ENCODE data around the gene TLE4. TPM values are rescaled to one million over a fixed set of nuclear protein-coding genes. Genes with fewer than 3 reads are reported as not detected.

TLE4 gene
- total RNA-seq, 1 donor from 2014 or later = 97.4 TPM

- Mint-ChIP-seq H3K9me3 (ENCODE audit: unreplicated experiment) (peaks cover 6% of the 10 kb centered on the region), H3K36me3 (ENCODE audit: unreplicated experiment) (no peaks in the 10 kb centered on the region), H3K27me3 (ENCODE audit: unreplicated experiment) (peaks cover 6% of the 10 kb centered on the region), H3K27ac (ENCODE audit: unreplicated experiment) (peak overlapping the region; percentile 80), H3K4me1 (ENCODE audit: low read depth, unreplicated experiment) (peaks cover 50% of the 10 kb centered on the region), H3K4me3 (ENCODE audit: unreplicated experiment) (peak overlapping the region; percentile 33)
- no peak for TF ChIP-seq CTCF (IDR thresholded peaks at IDR 0.05; ENCODE audit: partially characterized antibody, unreplicated experiment)
- DNase-seq = no peak
Measured at GRCh38 chr9:79661886-79662536, 90.2 kb downstream of the TLE4 start.

- DNase-seq = no peak
- Mint-ChIP-seq H3K9me3 (ENCODE audit: unreplicated experiment) (peaks cover 6% of the 10 kb centered on the region), H3K27me3 (ENCODE audit: unreplicated experiment) (peaks cover 6% of the 10 kb centered on the region), H3K4me1 (ENCODE audit: low read depth, unreplicated experiment) (peaks cover 53% of the 10 kb centered on the region), H3K4me3 (ENCODE audit: unreplicated experiment) (peak overlapping the region; percentile 5), H3K36me3 (ENCODE audit: unreplicated experiment) (no peaks in the 10 kb centered on the region), H3K27ac (ENCODE audit: unreplicated experiment) (peak overlapping the region; percentile 80)
- TF ChIP-seq CTCF (IDR thresholded peaks at IDR 0.05; ENCODE audit: partially characterized antibody, unreplicated experiment) = no peak
Measured at GRCh38 chr9:79662537-79662956, 90.8 kb downstream of the TLE4 start.

- no peak for DNase-seq
- H3K27ac Mint-ChIP-seq (ENCODE audit: unreplicated experiment) = peak overlapping the region; percentile 76
- H3K4me3 Mint-ChIP-seq (ENCODE audit: unreplicated experiment) = peak overlapping the region; percentile 56
- H3K36me3 Mint-ChIP-seq (ENCODE audit: unreplicated experiment) = no peaks in the 10 kb centered on the region
- TF ChIP-seq CTCF (IDR thresholded peaks at IDR 0.05; ENCODE audit: partially characterized antibody, unreplicated experiment) = no peak
- peaks cover 6% of the 10 kb centered on the region for H3K27me3 Mint-ChIP-seq (ENCODE audit: unreplicated experiment)
- peaks cover 60% of the 10 kb centered on the region for H3K4me1 Mint-ChIP-seq (ENCODE audit: low read depth, unreplicated experiment)
- H3K9me3 Mint-ChIP-seq (ENCODE audit: unreplicated experiment) = peaks cover 6% of the 10 kb centered on the region
Measured at GRCh38 chr9:79663300-79663699, 91.5 kb downstream of the TLE4 start.

GRCh38 chr9:79663878-79664277 is 92.1 kb downstream of the TLE4 start:
- H3K27ac Mint-ChIP-seq (ENCODE audit: unreplicated experiment) = peak overlapping the region; percentile 88
- H3K4me1 Mint-ChIP-seq (ENCODE audit: low read depth, unreplicated experiment) = peaks cover 62% of the 10 kb centered on the region
- peaks cover 6% of the 10 kb centered on the region for H3K9me3 Mint-ChIP-seq (ENCODE audit: unreplicated experiment)
- peaks cover 6% of the 10 kb centered on the region for H3K27me3 Mint-ChIP-seq (ENCODE audit: unreplicated experiment)
- DNase-seq = peak; percentile 68
- peak overlapping the region; percentile 77 for H3K4me3 Mint-ChIP-seq (ENCODE audit: unreplicated experiment)
- no peaks in the 10 kb centered on the region for H3K36me3 Mint-ChIP-seq (ENCODE audit: unreplicated experiment)
- TF ChIP-seq CTCF (IDR thresholded peaks at IDR 0.05; ENCODE audit: partially characterized antibody, unreplicated experiment) = no peak

GRCh38 chr9:79664375-79664831 is 92.6 kb downstream of the TLE4 start:
- no peak for TF ChIP-seq CTCF (IDR thresholded peaks at IDR 0.05; ENCODE audit: partially characterized antibody, unreplicated experiment)
- Mint-ChIP-seq H3K9me3 (ENCODE audit: unreplicated experiment) (peaks cover 6% of the 10 kb centered on the region), H3K4me1 (ENCODE audit: low read depth, unreplicated experiment) (peaks cover 66% of the 10 kb centered on the region), H3K4me3 (ENCODE audit: unreplicated experiment) (peak overlapping the region; percentile 77), H3K27me3 (ENCODE audit: unreplicated experiment) (peaks cover 6% of the 10 kb centered on the region), H3K36me3 (ENCODE audit: unreplicated experiment) (no peaks in the 10 kb centered on the region), H3K27ac (ENCODE audit: unreplicated experiment) (peak overlapping the region; percentile 5)
- peak; percentile 34 for DNase-seq

Data from glutamatergic neuron (in vitro differentiated cells).